ENCODE measurements around the gene ENAH. TPM values are rescaled to one million over a fixed set of nuclear protein-coding genes. Genes with fewer than 3 reads are reported as not detected.

The ENAH gene
- total and polyA plus RNA-seq, 2 donors (not counting 1 experiment from before 2014, with no cell fraction given), result 1.3 to 1.6 TPM

DNA sequence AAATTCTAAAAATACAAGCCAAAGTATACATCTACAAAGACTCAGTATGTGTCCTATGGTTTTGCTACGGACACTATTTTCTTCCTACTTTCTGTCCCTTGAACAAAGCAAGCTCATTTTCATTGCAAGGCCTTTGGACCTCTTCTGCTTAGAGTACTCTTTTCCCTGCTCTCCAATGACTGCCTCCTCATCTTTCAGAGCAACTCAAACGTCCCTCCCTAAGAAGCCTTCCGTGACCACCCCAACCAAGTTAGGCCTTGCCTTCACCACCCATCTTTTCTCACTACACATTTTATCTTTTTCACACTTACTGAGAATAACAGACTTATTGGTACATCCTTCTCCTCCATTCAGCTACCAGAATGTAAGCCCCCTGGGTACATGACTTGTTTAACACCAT lies 39.9 kb downstream of the ENAH start:
- Histone ChIP-seq H3K9ac (ENCODE audit: low read length) (no peak overlapping the region), H3K36me3 (replicated peaks in 1 of 2; ENCODE audit: control extremely low read depth in 1 of 2, control insufficient read depth in 1 of 2, extremely low read depth in 1 of 2, insufficient read depth in 2 of 2, low read length in 1 of 2) (no peaks in the 10 kb centered on the region), H2AFZ (ENCODE audit: insufficient read depth, low read depth, low read length, poor library complexity, severe bottlenecking) (no peak overlapping the region), H4K20me1 (ENCODE audit: control insufficient read depth, insufficient read depth, low read length, poor library complexity, severe bottlenecking) (no peaks in the 10 kb centered on the region), H3K27me3 (replicated peaks in 1 of 4; ENCODE audit: control extremely low read depth in 1 of 4, control insufficient read depth in 3 of 4, insufficient read depth in 4 of 4, low read length in 3 of 4) (no peaks in the 10 kb centered on the region), H3K27ac (ENCODE audit: low read length in 2 of 2) (no peak overlapping the region), H3K4me3 (ENCODE audit: control extremely low read depth in 1 of 5, extremely low read depth in 1 of 5, insufficient read depth in 1 of 5, low read depth in 2 of 5, low read length in 4 of 5) (no peak overlapping the region), H3K9me3 (ENCODE audit: control extremely low read depth in 1 of 3, control insufficient read depth in 2 of 3, insufficient read depth in 1 of 3, low read length in 2 of 3) (no peaks in the 10 kb centered on the region), H3K79me2 (ENCODE audit: control insufficient read depth, insufficient read depth, low read length) (no peaks in the 10 kb centered on the region), H3K4me2 (replicated peaks; ENCODE audit: low read depth, low read length, poor library complexity, severe bottlenecking) (no peak overlapping the region), H3K4me1 (ENCODE audit: control insufficient read depth in 2 of 2, insufficient read depth in 2 of 2, low read length in 2 of 2) (no peaks in the 10 kb centered on the region)
- Mint-ChIP-seq H3K27me3 (no peaks in the 10 kb centered on the region), H3K9me3 (ENCODE audit: insufficient read depth) (no peaks in the 10 kb centered on the region), H3K27ac (no peak overlapping the region), H3K4me1 (no peaks in the 10 kb centered on the region), H3K4me3 (no peak overlapping the region)
- CTCF ChIA-PET, result no interaction called here
- DNase-seq, result no peak
- intact Hi-C loops (cut with micrococcal nuclease), result no loop called here
- 96% methylated on average over 3 of the region's 3 CpGs for WGBS (ENCODE audit: insufficient coverage)
- TF ChIP-seq, protein P1, sequence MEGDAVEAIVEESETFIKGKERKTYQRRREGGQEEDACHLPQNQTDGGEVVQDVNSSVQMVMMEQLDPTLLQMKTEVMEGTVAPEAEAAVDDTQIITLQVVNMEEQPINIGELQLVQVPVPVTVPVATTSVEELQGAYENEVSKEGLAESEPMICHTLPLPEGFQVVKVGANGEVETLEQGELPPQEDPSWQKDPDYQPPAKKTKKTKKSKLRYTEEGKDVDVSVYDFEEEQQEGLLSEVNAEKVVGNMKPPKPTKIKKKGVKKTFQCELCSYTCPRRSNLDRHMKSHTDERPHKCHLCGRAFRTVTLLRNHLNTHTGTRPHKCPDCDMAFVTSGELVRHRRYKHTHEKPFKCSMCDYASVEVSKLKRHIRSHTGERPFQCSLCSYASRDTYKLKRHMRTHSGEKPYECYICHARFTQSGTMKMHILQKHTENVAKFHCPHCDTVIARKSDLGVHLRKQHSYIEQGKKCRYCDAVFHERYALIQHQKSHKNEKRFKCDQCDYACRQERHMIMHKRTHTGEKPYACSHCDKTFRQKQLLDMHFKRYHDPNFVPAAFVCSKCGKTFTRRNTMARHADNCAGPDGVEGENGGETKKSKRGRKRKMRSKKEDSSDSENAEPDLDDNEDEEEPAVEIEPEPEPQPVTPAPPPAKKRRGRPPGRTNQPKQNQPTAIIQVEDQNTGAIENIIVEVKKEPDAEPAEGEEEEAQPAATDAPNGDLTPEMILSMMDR (IDR thresholded peaks at IDR 0.05), result no peak
- TF ChIP-seq EZH2 (IDR thresholded peaks at IDR 0.05; ENCODE audit: borderline replicate concordance, insufficient read depth, low read depth, low read length, poor library complexity, severe bottlenecking), result no peak
- no peak for ATAC-seq (ENCODE audit: low read depth)
- POLR2A ChIA-PET, result no interaction called here

DNA sequence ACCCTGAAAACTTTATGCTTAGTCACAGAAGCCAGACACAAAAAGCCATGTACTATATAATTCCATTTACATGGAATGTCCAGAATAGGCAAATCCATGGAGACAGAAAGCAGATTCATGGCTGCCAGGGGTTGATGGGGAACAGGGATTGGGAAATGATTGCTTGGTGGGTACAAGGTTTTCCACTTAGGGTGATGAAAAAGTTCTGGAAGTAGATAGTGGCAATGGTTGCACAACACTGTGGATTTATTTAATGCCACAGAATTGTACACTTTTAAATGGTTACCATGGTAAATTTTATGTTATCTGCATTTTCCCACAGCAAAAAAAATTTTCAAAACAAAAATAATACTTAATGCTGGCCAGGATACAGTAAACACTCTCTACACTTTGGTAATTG lies 40.6 kb downstream of the ENAH start:
- Histone ChIP-seq H3K9ac (ENCODE audit: low read length) (no peak overlapping the region), H3K4me1 (ENCODE audit: control insufficient read depth in 2 of 2, insufficient read depth in 2 of 2, low read length in 2 of 2) (no peaks in the 10 kb centered on the region), H3K27me3 (replicated peaks in 1 of 4; ENCODE audit: control extremely low read depth in 1 of 4, control insufficient read depth in 3 of 4, insufficient read depth in 4 of 4, low read length in 3 of 4) (no peaks in the 10 kb centered on the region), H3K4me2 (replicated peaks; ENCODE audit: low read depth, low read length, poor library complexity, severe bottlenecking) (no peak overlapping the region), H3K9me3 (ENCODE audit: control extremely low read depth in 1 of 3, control insufficient read depth in 2 of 3, insufficient read depth in 1 of 3, low read length in 2 of 3) (no peaks in the 10 kb centered on the region), H3K27ac (ENCODE audit: low read length in 2 of 2) (no peak overlapping the region), H4K20me1 (ENCODE audit: control insufficient read depth, insufficient read depth, low read length, poor library complexity, severe bottlenecking) (no peaks in the 10 kb centered on the region), H3K79me2 (ENCODE audit: control insufficient read depth, insufficient read depth, low read length) (no peaks in the 10 kb centered on the region), H2AFZ (ENCODE audit: insufficient read depth, low read depth, low read length, poor library complexity, severe bottlenecking) (no peak overlapping the region), H3K36me3 (replicated peaks in 1 of 2; ENCODE audit: control extremely low read depth in 1 of 2, control insufficient read depth in 1 of 2, extremely low read depth in 1 of 2, insufficient read depth in 2 of 2, low read length in 1 of 2) (no peaks in the 10 kb centered on the region), H3K4me3 (ENCODE audit: control extremely low read depth in 1 of 5, extremely low read depth in 1 of 5, insufficient read depth in 1 of 5, low read depth in 2 of 5, low read length in 4 of 5) (no peak overlapping the region)
- no peak overlapping the region for H3K4me3 Mint-ChIP-seq
- no peak for TF ChIP-seq EZH2 (IDR thresholded peaks at IDR 0.05; ENCODE audit: borderline replicate concordance, insufficient read depth, low read depth, low read length, poor library complexity, severe bottlenecking)
- ChIA-PET POLR2A (no interaction called here), CTCF (no interaction called here)
- no peak for ATAC-seq (ENCODE audit: low read depth)
- no peak for DNase-seq
- no peak overlapping the region for H3K27ac Mint-ChIP-seq
- H3K4me1 Mint-ChIP-seq, result no peaks in the 10 kb centered on the region
- H3K27me3 Mint-ChIP-seq, result no peaks in the 10 kb centered on the region
- H3K9me3 Mint-ChIP-seq (ENCODE audit: insufficient read depth), result no peaks in the 10 kb centered on the region
- intact Hi-C loops (cut with micrococcal nuclease), result no loop called here

All from B cell (primary cell).